ENCODE results near the gene CTBP1.

Gene CTBP1

GRCh38 chr4:1279253-1279652 lies 30.3 kb upstream of the CTBP1 start:
- DNase-seq, result no peak

- DNase-seq, result no peak
Measured at GRCh38 chr4:1277667-1278665, 29.0 kb upstream of the CTBP1 start.

- DNase-seq, result no peak
Measured at GRCh38 chr4:1276984-1277383, 28.1 kb upstream of the CTBP1 start.

GRCh38 chr4:1274871-1275270 lies 25.9 kb upstream of the CTBP1 start:
- DNase-seq, result no peak

GRCh38 chr4:1271686-1272085 lies 22.8 kb upstream of the CTBP1 start:
- DNase-seq, result no peak

- no peak for DNase-seq
Measured at GRCh38 chr4:1269209-1269608, 20.3 kb upstream of the CTBP1 start.

GRCh38 chr4:1266881-1267763 lies 18.2 kb upstream of the CTBP1 start:
- no peak for DNase-seq

- DNase-seq, result no peak
Measured at GRCh38 chr4:1265351-1265750, 16.4 kb upstream of the CTBP1 start.

- no peak for DNase-seq
Measured at GRCh38 chr4:1264942-1265341, 16.0 kb upstream of the CTBP1 start.

GRCh38 chr4:1261107-1261928 lies 12.4 kb upstream of the CTBP1 start:
- DNase-seq, result no peak

- no peak for DNase-seq
Measured at GRCh38 chr4:1260418-1261106, 11.6 kb upstream of the CTBP1 start.

GRCh38 chr4:1259966-1260365 lies 11.0 kb upstream of the CTBP1 start:
- DNase-seq, result no peak

GRCh38 chr4:1258457-1258856 lies 9.5 kb upstream of the CTBP1 start:
- no peak for DNase-seq

- DNase-seq, result no peak
Measured at GRCh38 chr4:1255699-1256098, 6.8 kb upstream of the CTBP1 start.

GRCh38 chr4:1255151-1255550 lies 6.2 kb upstream of the CTBP1 start:
- DNase-seq, result no peak

GRCh38 chr4:1253831-1254230 lies 4.9 kb upstream of the CTBP1 start:
- DNase-seq, result no peak

- no peak for DNase-seq
Measured at GRCh38 chr4:1252928-1253492, 4.1 kb upstream of the CTBP1 start.

- DNase-seq, result no peak
Measured at GRCh38 chr4:1251773-1252066, 2.8 kb upstream of the CTBP1 start.

GRCh38 chr4:1250921-1251772 lies 2.2 kb upstream of the CTBP1 start:
- DNase-seq, result no peak

- DNase-seq, result no peak
Measured at GRCh38 chr4:1250527-1250812, 1.5 kb upstream of the CTBP1 start.

Data from NCI-H1694 treated with DMSO at 0.1 percent for 48 hours (cell line).